HG03354 (cell line): ENCODE results near the gene PREX1.

ENCODE experiments used
- ATAC-seq: cut with Tn5 transposase; IDR thresholded peaks from one replicate; pipeline ENCODE4 v1.9.1; 2021; ENCODE audit warnings: mild to moderate bottlenecking; ENCODE audit not compliant: unreplicated experiment, poor library complexity, severe bottlenecking

PREX1 gene

DNA sequence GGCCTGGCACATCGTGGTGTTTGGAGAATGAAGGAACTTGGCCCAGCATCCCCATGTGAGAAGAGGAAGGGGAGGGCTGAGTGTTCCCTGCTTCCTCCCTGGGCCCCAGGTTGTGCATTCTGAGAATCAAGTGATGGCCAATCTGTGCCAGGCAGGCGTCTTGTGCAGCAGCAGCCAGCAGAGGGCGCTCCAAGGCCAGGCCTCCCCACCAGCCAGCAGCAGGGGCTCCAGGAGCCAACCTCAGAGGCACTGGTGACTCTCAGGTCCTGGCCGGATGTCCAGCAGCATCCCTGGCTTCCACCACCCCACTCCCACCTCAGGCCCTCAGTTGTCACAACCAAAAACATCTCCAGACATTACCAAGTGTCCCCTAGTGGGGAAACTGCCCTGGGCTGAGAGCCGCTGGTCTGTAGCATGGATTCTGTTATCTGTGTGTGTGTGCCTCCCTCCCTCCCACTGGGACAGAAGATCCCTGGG is 192.0 kb downstream of the PREX1 start:
- ATAC-seq, result no peak

DNA sequence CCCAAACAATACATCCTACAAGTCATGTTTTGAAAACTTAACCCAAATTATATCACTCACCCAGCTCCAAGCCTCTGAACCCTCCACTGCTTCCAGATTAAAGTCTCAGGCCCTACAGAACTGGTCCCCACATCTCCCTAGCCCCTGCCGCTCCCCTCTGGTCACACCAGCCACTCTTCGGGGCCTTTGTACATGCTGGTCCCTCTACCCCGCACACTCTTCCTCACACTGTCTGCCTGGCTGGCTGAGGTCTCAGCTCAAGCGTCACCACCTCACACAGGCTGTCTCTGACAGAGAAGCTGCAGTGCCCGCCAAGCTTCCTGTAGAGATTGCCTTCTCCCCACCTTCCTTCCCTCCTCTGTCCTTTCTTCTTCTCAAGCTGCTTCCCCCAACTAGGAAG is 192.4 kb downstream of the PREX1 start:
- ATAC-seq, result no peak

DNA sequence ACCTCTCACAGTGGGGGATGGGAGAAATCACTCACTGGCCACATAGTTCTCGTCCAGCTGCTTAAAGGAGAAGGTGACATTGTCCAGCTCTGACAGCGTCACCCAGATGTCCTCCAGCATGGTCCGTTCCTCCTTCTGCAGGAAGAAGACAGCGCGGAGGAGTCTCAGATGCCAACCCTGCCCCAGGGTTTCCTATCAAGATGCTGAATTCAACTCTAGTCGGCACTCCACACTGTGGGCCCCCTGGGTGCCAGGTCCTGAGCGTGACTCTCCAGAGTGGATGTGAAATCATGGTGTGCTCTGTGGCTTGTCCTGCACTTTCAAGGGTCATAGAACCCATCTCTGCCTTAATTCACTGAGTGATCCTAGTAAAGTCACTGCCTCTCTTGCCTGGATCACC is 193.2 kb downstream of the PREX1 start:
- no peak for ATAC-seq

- ATAC-seq, result no peak
Measured at GRCh38 chr20:48633620-48634257, 194.1 kb downstream of the PREX1 start.

DNA sequence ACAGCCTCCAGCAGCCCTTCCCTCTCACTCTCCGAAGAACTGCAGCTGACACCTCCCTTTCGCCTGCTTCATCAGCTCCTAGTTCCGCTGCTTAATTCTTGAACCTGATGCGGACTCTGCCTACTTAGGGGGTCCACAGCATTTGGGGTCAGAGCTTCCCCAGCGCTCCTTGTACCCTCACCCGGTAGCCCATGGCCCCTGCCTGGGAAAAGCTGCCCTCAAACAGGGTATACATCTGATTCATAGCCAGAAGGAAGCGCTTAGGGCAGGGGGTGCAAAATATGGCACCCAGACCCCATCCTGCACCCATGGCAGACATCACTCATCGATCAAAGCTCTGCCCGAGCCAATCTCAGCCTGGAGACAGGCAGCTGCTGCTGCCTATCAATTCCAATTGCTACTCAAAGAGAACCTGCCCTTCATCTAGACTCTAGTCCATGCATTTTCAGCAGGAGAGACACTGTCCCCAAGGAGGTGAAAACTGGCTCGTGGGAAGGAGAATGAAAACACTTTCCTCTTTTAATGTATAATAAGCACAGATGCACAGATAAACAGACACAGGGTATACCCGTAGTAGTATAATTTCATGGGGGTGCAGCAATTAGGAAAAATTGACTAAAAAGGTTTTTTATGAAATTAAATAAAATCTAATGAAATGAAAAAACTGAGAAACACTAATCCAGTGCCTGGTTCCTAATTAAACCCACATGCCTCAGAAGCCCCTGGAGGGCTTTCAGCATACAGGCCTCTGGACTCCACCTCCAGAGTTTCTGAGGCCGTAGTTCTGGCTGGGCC is 194.8 kb downstream of the PREX1 start:
- ATAC-seq, result no peak

GRCh38 chr20:48632017-48632824 is 195.6 kb downstream of the PREX1 start:
- no peak for ATAC-seq

DNA sequence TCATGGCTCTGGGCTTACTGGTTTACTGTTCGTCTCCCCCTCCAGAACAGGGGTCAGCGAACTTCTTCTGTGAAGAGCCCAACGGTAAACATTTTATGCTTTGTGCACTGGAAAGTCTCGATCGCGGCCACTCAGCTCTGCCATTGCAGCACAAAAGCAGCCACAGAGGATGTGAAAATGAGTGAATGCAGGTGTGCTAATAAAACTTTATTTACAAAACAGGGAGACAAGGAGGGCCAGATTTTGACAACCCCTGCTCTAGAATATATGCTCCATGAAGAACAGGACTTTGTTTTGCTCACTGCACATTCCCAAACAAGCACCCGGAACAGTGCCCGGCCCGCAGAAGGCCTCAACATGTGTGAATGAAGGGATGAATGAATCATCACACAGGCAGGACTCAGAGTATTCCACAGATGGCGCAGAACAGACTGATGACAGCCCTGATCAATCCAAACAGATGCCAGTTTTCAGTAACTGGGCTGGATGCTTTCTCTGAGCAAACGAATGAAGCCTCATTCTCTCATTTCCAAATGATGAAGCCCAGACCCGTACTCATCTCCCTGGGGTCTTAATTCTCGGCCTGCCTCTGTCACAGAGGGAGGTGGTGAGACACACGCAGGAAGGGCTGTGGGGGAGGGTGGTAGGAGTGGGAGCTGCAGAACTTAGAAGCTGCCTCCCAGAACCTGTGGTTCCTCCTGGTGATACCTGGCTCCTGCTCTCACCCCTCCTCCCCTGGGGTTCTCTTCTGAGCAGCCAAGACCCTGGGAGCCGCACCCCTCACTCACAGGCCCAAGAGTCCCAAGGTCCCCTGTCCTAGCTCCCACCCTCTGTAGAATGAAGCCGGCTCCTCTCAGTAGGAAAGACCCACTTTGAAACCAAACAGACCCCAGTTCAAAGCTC is 196.4 kb downstream of the PREX1 start:
- ATAC-seq, result no peak

DNA sequence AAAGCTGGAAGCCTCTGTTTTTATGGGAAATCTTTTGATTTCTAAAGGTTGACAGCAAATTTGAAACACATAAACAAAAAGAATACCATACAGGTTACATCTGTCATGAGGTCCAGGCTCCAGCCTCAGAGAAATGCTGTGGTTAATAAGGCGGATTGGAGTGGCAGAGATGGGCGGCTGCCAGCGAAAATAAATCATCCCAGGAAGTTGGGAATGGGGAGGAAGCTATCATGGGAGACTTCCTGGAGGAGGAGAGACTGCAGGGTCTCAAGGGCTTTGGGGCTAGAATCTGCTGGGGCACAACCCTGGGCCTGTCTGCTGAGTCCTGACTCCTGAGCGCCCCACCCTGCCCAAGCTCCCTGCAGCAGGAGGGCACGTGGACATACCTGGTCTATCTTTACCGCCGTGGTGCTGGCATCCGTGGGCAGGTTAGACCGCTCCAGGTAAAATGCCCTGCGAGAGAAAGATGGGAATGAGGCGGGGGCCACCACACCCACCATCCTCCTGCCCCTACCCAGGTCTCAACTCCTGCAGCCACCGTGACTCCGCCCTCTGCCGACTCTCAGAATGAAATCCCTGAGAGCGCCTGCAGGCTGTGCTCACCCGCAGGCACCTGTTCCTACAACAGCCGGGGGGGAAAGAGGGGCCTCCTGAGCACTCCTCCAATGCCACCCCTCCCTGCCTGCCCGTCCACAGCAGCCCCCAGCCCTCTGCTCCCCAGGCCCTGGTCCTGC is 197.3 kb downstream of the PREX1 start:
- ATAC-seq, result no peak

GRCh38 chr20:48629960-48630315 is 197.9 kb downstream of the PREX1 start:
- ATAC-seq, result no peak

GRCh38 chr20:48629069-48629959 is 198.5 kb downstream of the PREX1 start:
- ATAC-seq, result no peak

- ATAC-seq, result no peak
Measured at GRCh38 chr20:48627737-48628128, 200.1 kb downstream of the PREX1 start.

- no peak for ATAC-seq
Measured at GRCh38 chr20:48626938-48627736, 200.7 kb downstream of the PREX1 start.

GRCh38 chr20:48626226-48626937 is 201.4 kb downstream of the PREX1 start:
- no peak for ATAC-seq

- no peak for ATAC-seq
Measured at GRCh38 chr20:48625136-48625900, 202.5 kb downstream of the PREX1 start.

- no peak for ATAC-seq
Measured at GRCh38 chr20:48624315-48625020, 203.3 kb downstream of the PREX1 start.
